Suprapubic skin (tissue), 4 donors: ENCODE measurements around the gene ALDH3B1.

ENCODE experiments used
- CTCF ChIP-seq, 2 donors: fragments of 200-600 bp in 1 of 2; fragments of 450-650 bp in 1 of 2; sonication (generic) in 1 of 2; IDR thresholded peaks; one replicate each; pipeline ENCODE4 v1.5.1; 2016 to 2019; ENCODE audit warnings: antibody characterized with exemption in 2 of 2, mild to moderate bottlenecking in 1 of 2, moderate library complexity in 1 of 2
- EP300 ChIP-seq: sonication (generic); formaldehyde crosslinking; IDR thresholded peaks from one replicate; pipeline ENCODE4 v1.6.1; 2017; ENCODE audit warnings: antibody characterized with exemption
- POLR2A ChIP-seq, 2 donors: fragments of 450-650 bp; IDR thresholded peaks; one replicate each; pipeline ENCODE4 v1.6.1; 2017; ENCODE audit warnings: antibody characterized with exemption in 2 of 2, mild to moderate bottlenecking in 2 of 2, moderate library complexity in 2 of 2
- POLR2AphosphoS5 ChIP-seq, 3 donors: sonication (generic); formaldehyde crosslinking; IDR thresholded peaks; one replicate each; pipeline ENCODE4 v1.6.1; 2017; ENCODE audit warnings: antibody characterized with exemption in 3 of 3

- no peak for TF ChIP-seq POLR2A (IDR thresholded peaks at IDR 0.05)
- TF ChIP-seq CTCF (IDR thresholded peaks at IDR 0.05), result no peak
- TF ChIP-seq EP300, result no peak
- no peak for TF ChIP-seq POLR2AphosphoS5 (IDR thresholded peaks at IDR 0.05)
These were observed 34.2 kb downstream of the ALDH3B1 start for GRCh38 chr11:68044145-68044813.
